MG63 (cell line): Measurements from ENCODE around the gene FRYL. TPM values are rescaled to one million over a fixed set of nuclear protein-coding genes. Genes with fewer than 3 reads are reported as not detected.
"Not testable (repeated sequence)": the region's sequence is repeated elsewhere in the genome, so short reads cannot be mapped to it uniquely, and the experiment has no call there.

Source experiments
- DNase-seq: peaks from one replicate; pipeline ENCODE4 v3.0.0-alpha.2; 2020
- H3K27me3 ChIP-seq: fragments of 250-450 bp; sonication (Bioruptor Pico); 2 replicates; pipeline ENCODE4 v1.5.1; 2020; ENCODE audit warnings: mild to moderate bottlenecking, moderate library complexity
- H3K36me3 ChIP-seq: fragments of 250-450 bp; sonication (Bioruptor Pico); 2 replicates; pipeline ENCODE4 v1.5.1; 2020; ENCODE audit warnings: mild to moderate bottlenecking, moderate library complexity
- H3K4me3 ChIP-seq: fragments of 250-450 bp; sonication (Bioruptor Pico); 2 replicates; pipeline ENCODE4 v1.5.1; 2020; ENCODE audit warnings: mild to moderate bottlenecking, moderate library complexity
- H3K9me3 ChIP-seq: fragments of 250-450 bp; sonication (Bioruptor Pico); 2 replicates; pipeline ENCODE4 v1.5.1; 2020; ENCODE audit warnings: mild to moderate bottlenecking, moderate library complexity
- total RNA-seq: library from RNA; depleted of rRNA; stranded (reverse); fragments of >200 nt; shearing (Covaris generic); gene quantifications from 2 replicates; pipeline ENCODE4 v1.2.3, GENCODE V29; 2014; ENCODE audit warnings: low replicate concordance

The FRYL gene
- total RNA-seq, 1 experiment from 2014 or later: 9.7 TPM

DNA sequence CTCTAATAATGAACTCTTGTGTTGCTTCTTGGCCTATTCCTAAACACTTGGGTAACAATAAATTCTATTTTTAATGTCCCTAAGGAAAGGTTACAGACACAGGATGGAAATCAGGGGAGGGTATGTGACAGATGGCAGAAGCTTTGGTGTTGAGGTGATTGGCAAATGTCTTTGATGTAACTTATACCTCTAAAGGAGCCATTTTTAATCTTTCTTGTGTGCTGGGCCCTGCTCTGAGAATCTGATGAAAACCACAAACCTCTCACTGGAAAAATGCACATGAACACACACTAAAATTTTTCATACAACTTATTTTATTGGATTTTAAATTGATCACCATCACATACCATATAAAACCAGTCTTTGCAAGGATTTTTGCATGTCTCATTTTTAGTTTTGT, 17.7 kb downstream of the FRYL start:
- no peak for DNase-seq
- Histone ChIP-seq H3K36me3 (no peaks in the 10 kb centered on the region), H3K9me3 (no peaks in the 10 kb centered on the region), H3K4me3 (no peak overlapping the region), H3K27me3 (no peaks in the 10 kb centered on the region)

GRCh38 chr4:48761286-48761685, 18.8 kb downstream of the FRYL start:
- H3K36me3 ChIP-seq: no peaks in the 10 kb centered on the region
- H3K27me3 ChIP-seq: no peaks in the 10 kb centered on the region
- H3K9me3 ChIP-seq: no peaks in the 10 kb centered on the region
- H3K4me3 ChIP-seq: no peak overlapping the region
- DNase-seq: no peak

DNA sequence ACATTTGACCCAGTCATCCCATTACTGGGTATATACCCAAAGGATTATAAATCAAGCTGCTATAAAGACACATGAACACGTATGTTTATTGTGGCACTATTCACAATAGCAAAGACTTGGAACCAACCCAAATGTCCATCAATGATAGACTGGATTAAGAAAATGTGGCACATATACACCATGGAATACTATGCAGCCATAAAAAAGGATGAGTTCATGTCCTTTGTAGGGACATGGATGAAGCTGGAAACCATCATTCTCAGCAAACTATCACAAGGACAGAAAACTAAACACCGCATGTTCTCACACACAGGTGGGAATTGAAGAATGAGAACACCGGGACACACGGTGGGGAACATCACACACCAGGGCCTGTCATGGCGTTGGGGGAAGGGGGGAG, 21.4 kb downstream of the FRYL start:
- not testable (repeated sequence) for H3K36me3 ChIP-seq, H3K27me3 ChIP-seq, H3K9me3 ChIP-seq, DNase-seq, H3K4me3 ChIP-seq

DNA sequence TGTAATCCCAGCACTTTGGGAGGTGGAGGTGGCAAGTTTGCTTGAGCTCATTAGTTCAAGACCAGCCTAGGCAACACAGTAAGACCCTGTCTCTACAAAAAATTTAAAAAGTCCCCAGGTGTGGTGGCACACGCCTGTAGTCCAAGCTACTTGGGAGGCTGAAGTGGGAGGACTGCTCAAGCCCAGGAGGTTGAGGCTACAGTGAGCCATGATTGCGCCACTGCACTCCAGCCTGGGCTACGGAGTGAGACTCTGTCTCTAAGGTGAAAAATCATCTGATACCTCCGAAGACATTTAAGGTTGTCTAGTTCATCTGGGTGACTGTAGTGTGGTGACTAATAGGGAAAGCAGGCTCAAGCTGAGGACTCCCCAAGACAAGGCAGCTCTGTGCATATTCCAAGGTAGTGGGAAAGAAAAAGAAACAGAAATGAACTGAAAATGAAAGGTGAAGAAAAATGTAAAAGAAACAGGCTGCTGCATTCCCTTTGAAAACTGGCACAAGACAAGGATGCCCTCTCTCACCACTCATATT, 23.3 kb downstream of the FRYL start:
- H3K9me3 ChIP-seq: no peaks in the 10 kb centered on the region
- no peaks in the 10 kb centered on the region; the same call in 1 of the 2 replicates for H3K36me3 ChIP-seq
- no peak for DNase-seq
- H3K27me3 ChIP-seq: no peaks in the 10 kb centered on the region
- no peak overlapping the region for H3K4me3 ChIP-seq

- H3K36me3 ChIP-seq: no peaks in the 10 kb centered on the region; the same call in 1 of the 2 replicates
- no peak for DNase-seq
- H3K9me3 ChIP-seq: no peaks in the 10 kb centered on the region
- H3K27me3 ChIP-seq: no peaks in the 10 kb centered on the region
- H3K4me3 ChIP-seq: no peak overlapping the region
These were observed 24.8 kb downstream of the FRYL start for GRCh38 chr4:48755281-48755680.

- H3K9me3 ChIP-seq: no peaks in the 10 kb centered on the region
- no peak overlapping the region for H3K4me3 ChIP-seq
- H3K27me3 ChIP-seq: no peaks in the 10 kb centered on the region
- no peak for DNase-seq
- H3K36me3 ChIP-seq: no peaks in the 10 kb centered on the region; the same call in 1 of the 2 replicates
These were observed 26.9 kb downstream of the FRYL start for GRCh38 chr4:48753159-48753558.

DNA sequence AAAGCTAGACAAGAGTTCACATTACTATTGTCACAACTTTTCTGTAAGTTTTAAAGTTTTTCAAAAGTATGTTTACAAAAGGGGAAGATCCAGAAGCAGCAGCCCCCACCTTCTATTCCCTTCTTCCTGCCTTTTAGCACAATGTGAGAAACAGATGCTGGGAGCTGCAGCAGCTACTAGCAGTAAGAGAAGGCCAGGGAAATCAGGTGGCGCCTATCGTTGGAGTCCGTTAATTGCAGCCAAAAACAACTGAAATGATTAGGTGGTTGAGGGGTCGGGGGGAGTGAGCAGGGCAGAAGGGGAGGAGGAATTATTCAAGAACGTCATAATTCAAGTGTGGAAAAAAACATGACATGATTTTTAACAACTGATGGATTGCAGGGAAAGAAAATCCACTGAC, 27.4 kb downstream of the FRYL start:
- H3K27me3 ChIP-seq: no peaks in the 10 kb centered on the region
- H3K36me3 ChIP-seq: no peaks in the 10 kb centered on the region; the same call in 1 of the 2 replicates
- H3K4me3 ChIP-seq: no peak overlapping the region
- no peaks in the 10 kb centered on the region for H3K9me3 ChIP-seq
- DNase-seq: no peak

DNA sequence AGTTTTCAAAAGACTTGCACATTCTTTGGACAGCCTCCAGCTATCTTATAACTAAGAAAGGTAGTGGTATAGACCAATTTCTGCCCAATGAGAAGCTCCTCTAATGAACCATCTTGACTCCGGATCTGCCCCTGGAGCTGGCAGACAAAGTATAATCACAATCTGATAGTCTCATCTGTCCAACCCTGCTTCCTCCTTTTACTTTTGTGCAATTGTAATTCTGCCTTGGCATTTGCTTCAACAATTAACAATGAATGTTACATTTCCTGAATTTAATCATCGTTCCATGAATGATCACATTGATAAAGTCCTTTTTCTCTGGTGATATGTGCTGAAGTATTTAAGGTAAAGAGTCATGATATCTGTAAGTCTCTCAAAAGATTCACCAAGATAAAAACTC, 27.8 kb downstream of the FRYL start:
- H3K27me3 ChIP-seq: no peaks in the 10 kb centered on the region
- H3K4me3 ChIP-seq: no peak overlapping the region
- no peak for DNase-seq
- no peaks in the 10 kb centered on the region; the same call in 1 of the 2 replicates for H3K36me3 ChIP-seq
- H3K9me3 ChIP-seq: no peaks in the 10 kb centered on the region

DNA sequence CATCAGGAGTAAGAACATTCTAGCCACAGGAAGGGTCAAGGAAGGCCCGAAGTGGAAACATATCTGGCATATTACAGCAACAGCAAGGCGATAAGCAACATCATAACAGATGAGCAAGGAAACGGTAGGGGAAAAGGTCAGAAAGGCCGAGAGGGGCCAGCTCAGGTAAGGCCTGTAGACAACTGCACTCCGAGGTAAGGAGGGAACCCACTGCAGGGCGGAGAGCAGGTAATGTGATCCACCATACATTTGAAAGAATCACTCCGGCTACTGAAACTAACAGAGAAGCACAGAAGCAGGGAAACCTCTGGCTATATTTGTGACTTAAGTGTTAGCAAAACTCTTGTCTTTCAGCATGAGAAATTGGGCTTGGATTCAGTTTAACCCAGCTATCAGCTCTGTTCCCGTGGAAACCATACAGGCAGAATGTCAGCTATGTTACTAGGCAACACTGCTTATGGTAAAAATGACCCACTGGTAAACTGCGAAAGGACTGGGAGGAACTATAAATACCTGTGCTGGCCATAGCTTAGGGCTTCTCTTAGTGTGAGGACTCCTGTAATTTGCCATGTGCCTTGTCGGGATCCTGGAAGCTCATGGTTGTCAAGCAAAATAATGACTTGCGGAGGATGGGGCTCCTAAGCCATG, 31.0 kb downstream of the FRYL start:
- Histone ChIP-seq H3K4me3 (no peak overlapping the region), H3K36me3 (no peaks in the 10 kb centered on the region; the same call in 1 of the 2 replicates), H3K27me3 (no peaks in the 10 kb centered on the region), H3K9me3 (no peaks in the 10 kb centered on the region)
- DNase-seq: no peak

DNA sequence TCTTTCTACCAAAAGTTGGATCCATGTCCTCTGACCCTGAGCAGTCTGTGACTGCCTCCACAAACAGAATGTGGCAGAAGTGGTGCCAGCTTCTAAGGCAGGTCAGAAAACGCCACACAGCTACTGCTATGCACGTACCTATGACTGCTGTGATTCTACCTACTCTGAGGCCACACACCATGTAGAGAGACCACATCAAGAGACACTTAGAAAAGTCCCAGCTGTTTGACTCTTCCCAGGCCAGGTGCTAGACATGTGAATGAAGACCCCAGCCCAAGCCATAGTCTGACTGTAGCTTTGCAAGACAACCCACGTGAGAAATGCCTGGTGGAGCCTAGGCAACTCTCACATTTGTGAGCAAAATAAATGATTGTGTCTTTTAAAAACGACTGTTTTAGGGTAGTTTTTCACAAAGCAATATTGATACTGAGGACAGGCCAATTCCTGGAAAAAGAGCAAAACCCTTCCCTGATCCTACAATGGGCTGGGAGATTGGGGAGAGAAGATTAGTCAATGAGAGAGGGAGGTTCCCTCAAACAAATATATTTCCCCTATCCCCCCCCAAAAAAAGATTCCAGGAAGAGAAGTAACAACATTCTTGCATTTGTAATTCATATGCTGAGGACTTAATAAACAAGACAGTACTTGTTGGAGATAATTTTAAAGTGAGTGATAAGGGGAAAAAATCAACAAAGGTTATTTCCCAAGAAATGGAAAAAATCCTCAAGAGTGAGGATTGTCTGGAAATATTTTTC, 33.3 kb downstream of the FRYL start:
- DNase-seq: no peak
- Histone ChIP-seq H3K36me3 (no peaks in the 10 kb centered on the region), H3K9me3 (no peaks in the 10 kb centered on the region), H3K27me3 (no peaks in the 10 kb centered on the region), H3K4me3 (no peak overlapping the region)

DNA sequence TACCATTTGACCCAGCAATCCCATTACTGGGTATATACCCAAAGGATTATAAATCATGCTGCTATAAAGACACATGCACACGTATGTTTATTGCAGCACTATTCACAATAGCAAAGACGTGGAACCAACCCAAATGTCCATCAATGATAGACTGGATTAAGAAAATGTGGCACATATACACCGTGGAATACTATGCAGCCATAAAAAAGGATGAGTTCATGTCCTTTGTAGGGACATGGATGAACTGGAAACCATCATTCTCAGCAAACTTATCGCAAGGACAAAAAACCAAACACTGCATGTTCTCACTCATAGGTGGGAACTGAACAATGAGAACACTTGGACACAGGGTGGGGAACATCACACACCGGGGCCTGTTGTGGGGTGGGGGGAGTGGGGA, 34.9 kb downstream of the FRYL start:
- not testable (repeated sequence) for DNase-seq, H3K9me3 ChIP-seq, H3K4me3 ChIP-seq, H3K36me3 ChIP-seq, H3K27me3 ChIP-seq

GRCh38 chr4:48742412-48742811, 37.7 kb downstream of the FRYL start:
- Histone ChIP-seq H3K9me3 (no peaks in the 10 kb centered on the region), H3K4me3 (no peak overlapping the region), H3K36me3 (no peaks in the 10 kb centered on the region), H3K27me3 (no peaks in the 10 kb centered on the region)
- no peak for DNase-seq

DNA sequence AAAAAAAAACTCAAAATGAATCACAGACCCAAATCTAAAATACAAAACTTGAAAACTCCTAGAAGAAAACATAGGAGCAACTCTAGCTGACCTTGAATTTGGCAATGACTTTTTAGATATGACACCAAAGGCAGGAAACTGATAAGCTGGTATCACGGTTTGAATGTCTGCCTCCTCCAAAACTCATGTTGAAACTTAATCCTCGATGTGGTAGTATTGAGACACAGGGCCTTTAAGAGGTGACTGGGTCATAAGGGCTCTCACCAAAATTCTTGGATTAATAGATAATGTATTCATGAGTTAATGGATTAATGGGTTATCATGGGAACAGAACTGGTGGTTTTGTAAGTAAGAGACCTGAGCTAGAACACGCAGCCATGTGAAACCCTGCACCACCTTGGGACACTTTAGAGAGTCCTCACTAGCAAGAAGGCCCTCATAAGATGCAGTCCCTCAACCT, 40.5 kb downstream of the FRYL start:
- no peak overlapping the region for H3K4me3 ChIP-seq
- H3K36me3 ChIP-seq: no peaks in the 10 kb centered on the region
- H3K9me3 ChIP-seq: no peaks in the 10 kb centered on the region
- no peaks in the 10 kb centered on the region for H3K27me3 ChIP-seq
- DNase-seq: no peak

DNA sequence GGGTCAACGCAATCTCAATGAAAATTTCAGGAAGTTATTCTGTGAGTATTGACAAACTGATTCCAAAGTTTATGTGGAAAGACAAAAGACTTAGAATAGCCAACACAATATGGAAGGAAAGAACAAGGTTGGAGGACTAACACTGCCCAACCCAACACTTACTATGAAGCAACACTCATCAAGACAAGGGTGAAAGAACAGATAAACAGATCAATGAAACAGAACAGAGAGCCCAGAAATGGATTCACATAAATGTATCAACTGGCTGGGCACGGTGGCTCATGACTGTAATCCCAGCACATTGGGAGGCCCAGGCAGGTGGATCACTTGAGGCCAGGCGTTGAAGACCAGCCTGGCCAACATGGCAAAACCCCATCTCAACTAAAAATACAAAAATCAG, 41.2 kb downstream of the FRYL start:
- no peak for DNase-seq
- H3K9me3 ChIP-seq: no peaks in the 10 kb centered on the region
- no peaks in the 10 kb centered on the region for H3K27me3 ChIP-seq
- no peak overlapping the region for H3K4me3 ChIP-seq
- H3K36me3 ChIP-seq: no peaks in the 10 kb centered on the region

DNA sequence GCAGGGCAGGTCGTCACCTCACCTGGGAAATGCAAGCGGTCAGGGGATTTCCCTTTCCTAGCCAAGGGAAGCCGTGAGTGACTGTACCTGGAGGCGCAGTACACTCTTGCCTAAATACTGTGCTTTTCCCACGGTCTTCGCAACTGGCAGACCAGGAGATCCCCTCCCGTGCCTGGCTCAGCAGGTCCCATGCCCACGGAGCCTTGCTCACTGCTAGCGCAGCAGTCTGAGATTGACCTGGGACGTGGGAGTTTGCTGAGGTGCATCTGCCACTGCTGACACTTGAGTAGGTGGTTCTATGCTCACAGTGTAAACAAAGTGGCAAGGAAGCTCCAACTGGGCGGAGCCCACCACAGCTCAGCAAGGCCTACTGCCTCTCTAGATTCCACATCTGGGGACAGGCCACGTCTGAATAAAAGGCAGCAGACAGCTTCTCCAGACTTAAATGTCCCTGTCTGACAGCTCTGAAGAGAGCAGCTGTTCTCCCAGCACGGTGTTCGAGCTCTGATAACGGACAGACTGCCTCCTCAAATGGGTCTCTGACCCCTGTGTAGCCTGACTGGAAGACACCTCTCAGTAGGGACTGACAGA, 51.1 kb downstream of the FRYL start:
- DNase-seq, H3K36me3 ChIP-seq, H3K27me3 ChIP-seq, H3K4me3 ChIP-seq, H3K9me3 ChIP-seq: not testable (repeated sequence)

GRCh38 chr4:48727666-48728459, 52.2 kb downstream of the FRYL start:
- DNase-seq: no peak

DNA sequence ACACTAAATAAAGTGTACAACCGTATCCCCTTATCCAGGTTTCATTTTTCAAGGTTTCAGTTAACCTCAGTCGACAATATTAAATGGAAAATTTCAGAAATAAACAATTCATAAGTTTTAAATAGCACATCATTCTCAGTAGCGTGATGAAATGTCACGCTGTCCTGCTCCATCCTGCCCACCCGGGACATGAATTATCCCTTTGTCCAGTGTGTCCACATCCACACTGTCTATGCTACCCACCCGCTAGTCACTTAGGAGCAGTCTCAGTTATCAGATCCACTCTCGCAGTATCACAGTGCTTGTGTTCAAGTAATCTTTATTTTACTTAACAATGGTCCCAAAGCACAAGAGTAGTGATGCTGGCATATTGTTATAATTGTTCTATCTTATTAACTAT, 54.7 kb downstream of the FRYL start:
- Histone ChIP-seq H3K4me3 (no peak overlapping the region), H3K36me3 (no peaks in the 10 kb centered on the region)

More at GRCh38 chr4:48727666-48728459, 52.2 kb downstream of the FRYL start:
- Histone ChIP-seq H3K36me3 (no peaks in the 10 kb centered on the region), H3K9me3 (no peaks in the 10 kb centered on the region), H3K27me3 (no peaks in the 10 kb centered on the region), H3K4me3 (no peak overlapping the region)

More for the DNA sequence above, 54.7 kb downstream of the FRYL start:
- no peak for DNase-seq
- H3K27me3 ChIP-seq: no peaks in the 10 kb centered on the region
- no peaks in the 10 kb centered on the region for H3K9me3 ChIP-seq
